Endothelial cell of umbilical vein (primary cell): ENCODE measurements around the gene PAGR1. TPM values are rescaled to one million over a fixed set of nuclear protein-coding genes. Genes with fewer than 3 reads are reported as not detected.
A peak's percentile ranks its signal among the peaks of the same experiment; 100 is the strongest.

Source experiments
- BruUV-seq: library from RNA; stranded (reverse); fragments of 400-500 nt; replicated peaks from 2 replicates; lab custom pipeline; 2021; lab: Mats Ljungman, UMichigan
- CTCF ChIA-PET: fragments of 300-600, 350-600 bp; sonication (Branson Sonifier 250); formaldehyde crosslinking; loops from one replicate; lab custom pipeline; 2021; ENCODE audit warnings: antibody characterized with exemption, inconsistent platforms; lab: Charles Lee
- POLR2A ChIA-PET: fragments of 300-600, 350-600 bp; sonication (Branson Sonifier 250); formaldehyde crosslinking; loops from one replicate; lab custom pipeline; 2021; ENCODE audit warnings: antibody characterized with exemption, inconsistent platforms; lab: Charles Lee
- DNase-seq: peaks from one replicate; pipeline ENCODE4 v3.0.0-alpha.2; 2011; ENCODE audit warnings: low read depth, low spot score
- FAIRE-seq: peaks from 2 replicates; lab custom pipeline; 2011; peaks lifted over from hg19 to GRCh38; lab: Jason Lieb, UNC
- H2AFZ ChIP-seq: 2 replicates; pipeline ENCODE4 v1.6.0; 2012; ENCODE audit warnings: low read depth, low read length, control low read depth, inconsistent platforms
- H3K27ac ChIP-seq: 2 replicates; pipeline ENCODE4 v1.5.1; 2011; ENCODE audit warnings: low read depth, mild to moderate bottlenecking, control low read depth, low read length, moderate library complexity; ENCODE audit not compliant: insufficient read depth
- H3K27me3 ChIP-seq, 2 experiments: 2 replicates each; pipeline versions ENCODE4 v1.6.0 to v1.6.1; 2011; ENCODE audit warnings: low read length in 2 of 2, mixed read lengths in 1 of 2; ENCODE audit not compliant: control insufficient read depth in 2 of 2, insufficient read depth in 2 of 2
- H3K36me3 ChIP-seq, 2 experiments: 2 replicates in 1 of 2; 3 replicates in 1 of 2; pipeline ENCODE4 v1.5.1; 2011; ENCODE audit warnings: low read length in 2 of 2, mild to moderate bottlenecking in 1 of 2, moderate library complexity in 1 of 2; ENCODE audit not compliant: control insufficient read depth in 2 of 2, insufficient read depth in 2 of 2; ENCODE audit errors: extremely low read depth in 1 of 2
- H3K4me1 ChIP-seq: 3 replicates; pipeline ENCODE4 v1.5.1; 2011; ENCODE audit warnings: mild to moderate bottlenecking, low read length; ENCODE audit not compliant: control insufficient read depth, insufficient read depth; ENCODE audit errors: extremely low read depth
- H3K4me2 ChIP-seq: 2 replicates; pipeline ENCODE4 v1.6.1; 2011; ENCODE audit warnings: low read length, control low read depth, mixed read lengths; ENCODE audit not compliant: insufficient read depth
- H3K4me3 ChIP-seq, 3 experiments: fragments of 200-600 bp in 1 of 3; sonication (generic), shearing (Covaris generic) in 1 of 3; replicated peaks in 1 of 3; 2 replicates each; pipeline ENCODE4 v1.5.1; 2011 to 2016; ENCODE audit warnings: control low read depth in 3 of 3, low read length in 3 of 3, mild to moderate bottlenecking in 2 of 3, inconsistent platforms in 1 of 3, low read depth in 1 of 3, moderate library complexity in 1 of 3; ENCODE audit not compliant: insufficient read depth in 1 of 3
- H3K79me2 ChIP-seq: 2 replicates; pipeline ENCODE4 v1.6.0; 2012; ENCODE audit warnings: low read length, inconsistent platforms; ENCODE audit not compliant: control insufficient read depth, insufficient read depth
- H3K9ac ChIP-seq: replicated peaks from 2 replicates; pipeline ENCODE3; 2011; ENCODE audit warnings: low read length, control low read depth; ENCODE audit not compliant: insufficient read depth; ENCODE audit errors: extremely low read depth
- H3K9me1 ChIP-seq: replicated peaks from 3 replicates; pipeline ENCODE4 v1.6.0; 2011; ENCODE audit warnings: mild to moderate bottlenecking, low read length; ENCODE audit not compliant: control insufficient read depth, insufficient read depth; ENCODE audit errors: extremely low read depth
- H3K9me3 ChIP-seq: replicated peaks from 2 replicates; pipeline ENCODE4 v1.5.1; 2012; ENCODE audit warnings: low read length, inconsistent platforms; ENCODE audit not compliant: control insufficient read depth, insufficient read depth
- H4K20me1 ChIP-seq: replicated peaks from 2 replicates; pipeline ENCODE3; 2011; ENCODE audit warnings: mild to moderate bottlenecking, low read length; ENCODE audit not compliant: control insufficient read depth, insufficient read depth; ENCODE audit errors: extremely low read depth
- EZH2 ChIP-seq: IDR thresholded peaks from 2 replicates; pipeline ENCODE4 v1.6.1; 2012; ENCODE audit warnings: borderline replicate concordance, low read depth, mild to moderate bottlenecking, moderate library complexity, low read length, inconsistent platforms; ENCODE audit not compliant: severe bottlenecking
- FOS ChIP-seq: IDR thresholded peaks from 2 replicates; pipeline ENCODE4 v1.6.1; 2011; ENCODE audit warnings: mild to moderate bottlenecking, low read length, moderate library complexity, borderline replicate concordance; ENCODE audit not compliant: insufficient read depth
- GATA2 ChIP-seq: IDR thresholded peaks from 2 replicates; pipeline ENCODE4 v1.7.0; 2011; ENCODE audit warnings: low read depth, mild to moderate bottlenecking, moderate library complexity, mixed read lengths, low read length; ENCODE audit not compliant: insufficient read length, insufficient read depth
- JUN ChIP-seq: IDR thresholded peaks from 2 replicates; pipeline ENCODE4 v1.6.1; 2011; ENCODE audit warnings: borderline replicate concordance, low read depth; ENCODE audit not compliant: insufficient read length, insufficient read depth
- MYC ChIP-seq: IDR thresholded peaks from one replicate; pipeline ENCODE4 v1.6.1; 2011; ENCODE audit warnings: mild to moderate bottlenecking, low read depth, low read length
- POLR2A ChIP-seq: IDR thresholded peaks from 2 replicates; pipeline ENCODE4 v1.6.1; 2012; ENCODE audit warnings: low read depth, mild to moderate bottlenecking, control low read depth, low read length
- POLR2AphosphoS5 ChIP-seq: IDR thresholded peaks from 2 replicates; pipeline ENCODE4 v1.6.1; 2012; ENCODE audit warnings: low read depth, mild to moderate bottlenecking, control low read depth, low read length, moderate library complexity; ENCODE audit not compliant: insufficient read depth
- dilution Hi-C: fragments of 300-500 bp; cut with MboI; formaldehyde crosslinking; loops from one replicate; pipeline ENCODE4 v1.15.0; 2019; ENCODE audit warnings: low sequenced_read_pairs; ENCODE audit not compliant: extremely low pct_ligation_motif_present
- intact Hi-C: fragments of 100-400 bp; cut with micrococcal nuclease; formaldehyde crosslinking; loops from one replicate; pipeline ENCODE4 v1.10.0; 2022
- polyA plus RNA-seq, 4 experiments: library from polyadenylated mRNA; depleted of rRNA in 3 of 4; stranded (reverse) in 3 of 4; unstranded in 1 of 4; fragments of >200 nt; gene quantifications; 2 replicates each; pipeline versions ENCODE4 v1.2.1 to v1.2.3, GENCODE V29; 2011 to 2012; ENCODE audit warnings: missing spikeins in 1 of 4
- total RNA-seq: library from RNA; stranded (reverse); gene quantifications from 2 replicates; pipeline ENCODE4 v1.2.3, GENCODE V29; 2021
- TF ChIP-seq, protein P1 (sequence below): IDR thresholded peaks from 2 replicates; pipeline ENCODE4 v1.6.1; 2011; ENCODE audit not compliant: insufficient read depth, insufficient read length
- TF ChIP-seq, protein P2 (sequence below), 2 donors: IDR thresholded peaks; 1 replicate in 1 of 2; 2 replicates in 1 of 2; pipeline ENCODE4 v1.5.1; 2011; ENCODE audit warnings: low read length in 2 of 2, mild to moderate bottlenecking in 2 of 2, moderate library complexity in 2 of 2, control low read depth in 1 of 2, inconsistent platforms in 1 of 2, low read depth in 1 of 2; ENCODE audit not compliant: insufficient read depth in 1 of 2; ENCODE audit errors: extremely low read depth in 1 of 2

PAGR1 gene
- total and polyA plus RNA-seq, 2 donors (not counting 3 experiments of a cell fraction or from before 2014, with no cell fraction given) = 15.9 to 26.3 TPM

DNA sequence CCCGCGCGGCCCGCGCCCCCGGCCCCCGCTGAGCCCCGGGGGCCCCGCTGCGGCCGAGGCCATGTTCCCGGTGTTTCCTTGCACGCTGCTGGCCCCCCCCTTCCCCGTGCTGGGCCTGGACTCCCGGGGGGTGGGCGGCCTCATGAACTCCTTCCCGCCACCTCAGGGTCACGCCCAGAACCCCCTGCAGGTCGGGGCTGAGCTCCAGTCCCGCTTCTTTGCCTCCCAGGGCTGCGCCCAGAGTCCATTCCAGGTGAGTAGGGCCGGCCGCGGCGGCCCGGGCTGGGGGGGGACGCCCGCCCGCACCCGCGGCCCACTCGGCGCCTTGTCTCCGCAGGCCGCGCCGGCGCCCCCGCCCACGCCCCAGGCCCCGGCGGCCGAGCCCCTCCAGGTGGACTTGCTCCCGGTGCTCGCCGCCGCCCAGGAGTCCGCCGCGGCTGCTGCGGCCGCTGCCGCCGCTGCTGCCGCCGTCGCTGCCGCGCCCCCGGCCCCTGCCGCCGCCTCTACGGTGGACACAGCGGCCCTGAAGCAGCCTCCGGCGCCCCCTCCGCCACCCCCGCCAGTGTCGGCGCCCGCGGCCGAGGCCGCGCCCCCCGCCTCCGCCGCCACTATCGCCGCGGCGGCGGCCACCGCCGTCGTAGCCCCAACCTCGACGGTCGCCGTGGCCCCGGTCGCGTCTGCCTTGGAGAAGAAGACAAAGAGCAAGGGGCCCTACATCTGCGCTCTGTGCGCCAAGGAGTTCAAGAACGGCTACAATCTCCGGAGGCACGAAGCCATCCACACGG, 9.1 kb upstream of the PAGR1 start:
- H3K4me1 ChIP-seq = peaks cover 41% of the 10 kb centered on the region

DNA sequence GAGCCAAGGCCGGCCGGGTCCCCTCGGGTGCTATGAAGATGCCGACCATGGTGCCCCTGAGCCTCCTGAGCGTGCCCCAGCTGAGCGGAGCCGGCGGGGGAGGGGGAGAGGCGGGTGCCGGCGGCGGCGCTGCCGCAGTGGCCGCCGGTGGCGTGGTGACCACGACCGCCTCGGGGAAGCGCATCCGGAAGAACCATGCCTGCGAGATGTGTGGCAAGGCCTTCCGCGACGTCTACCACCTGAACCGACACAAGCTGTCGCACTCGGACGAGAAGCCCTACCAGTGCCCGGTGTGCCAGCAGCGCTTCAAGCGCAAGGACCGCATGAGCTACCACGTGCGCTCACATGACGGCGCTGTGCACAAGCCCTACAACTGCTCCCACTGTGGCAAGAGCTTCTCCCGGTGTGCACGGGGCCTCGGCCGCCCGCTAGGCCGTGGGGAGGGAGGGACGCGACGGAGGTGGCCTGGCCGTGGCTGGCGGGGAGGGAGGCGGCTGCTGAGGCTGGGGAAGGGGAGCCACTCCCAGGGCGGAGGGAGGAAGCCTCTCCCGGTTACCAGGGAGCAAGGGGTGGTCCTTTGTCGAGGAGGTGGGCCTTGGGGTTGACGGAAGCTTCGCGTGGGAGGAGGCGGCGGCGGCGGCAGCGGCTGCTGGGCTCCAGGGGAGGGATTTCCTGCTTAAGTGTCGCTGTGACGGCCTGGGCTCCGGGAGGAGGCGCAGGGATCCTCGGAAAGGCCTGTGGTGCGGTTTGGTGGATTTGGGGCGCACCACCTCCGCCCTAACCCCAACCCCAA, 8.3 kb upstream of the PAGR1 start:
- TSS peak; percentile 47 for BruUV-seq
- dilution Hi-C loops = loop anchor here (10.0 kb wide), 1 partner anchor 187 kb away; the partner anchor contains the start of genes HIRIP3 and INO80E
- peak; percentile 84 for FAIRE-seq
- intact Hi-C loops = loop anchor here (1.0 to 5.0 kb wide), 4 partner anchors 41 to 214 kb away; partner anchors contain the start of gene TAOK2
- Histone ChIP-seq H3K4me1 (peaks cover 45% of the 10 kb centered on the region), H3K9ac (peak overlapping the region; percentile 44), H3K27ac (peak overlapping the region; percentile 23), H4K20me1 (no peaks in the 10 kb centered on the region), H3K27me3 (no peaks in the 10 kb centered on the region), H3K9me1 (no peaks in the 10 kb centered on the region), H3K36me3 (peaks cover 6 to 14% of the 10 kb centered on the region in 2 experiments), H3K4me2 (peak overlapping the region; percentile 71), H2AFZ (no peak overlapping the region), H3K9me3 (no peaks in the 10 kb centered on the region), H3K79me2 (peaks cover 29% of the 10 kb centered on the region), H3K4me3 (peak overlapping the region; percentile 17 to 72 (median 62))
- DNase-seq = peak; percentile 92
- no peak for TF ChIP-seq EZH2
- TF ChIP-seq, protein P1, sequence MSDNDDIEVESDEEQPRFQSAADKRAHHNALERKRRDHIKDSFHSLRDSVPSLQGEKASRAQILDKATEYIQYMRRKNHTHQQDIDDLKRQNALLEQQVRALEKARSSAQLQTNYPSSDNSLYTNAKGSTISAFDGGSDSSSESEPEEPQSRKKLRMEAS = peak; percentile 99
- TF ChIP-seq GATA2 = no peak
- peak; percentile 87 for TF ChIP-seq POLR2A
- TF ChIP-seq FOS = no peak
- no peak for TF ChIP-seq MYC
- peak; percentile 77 for TF ChIP-seq POLR2AphosphoS5
- TF ChIP-seq, protein P2, sequence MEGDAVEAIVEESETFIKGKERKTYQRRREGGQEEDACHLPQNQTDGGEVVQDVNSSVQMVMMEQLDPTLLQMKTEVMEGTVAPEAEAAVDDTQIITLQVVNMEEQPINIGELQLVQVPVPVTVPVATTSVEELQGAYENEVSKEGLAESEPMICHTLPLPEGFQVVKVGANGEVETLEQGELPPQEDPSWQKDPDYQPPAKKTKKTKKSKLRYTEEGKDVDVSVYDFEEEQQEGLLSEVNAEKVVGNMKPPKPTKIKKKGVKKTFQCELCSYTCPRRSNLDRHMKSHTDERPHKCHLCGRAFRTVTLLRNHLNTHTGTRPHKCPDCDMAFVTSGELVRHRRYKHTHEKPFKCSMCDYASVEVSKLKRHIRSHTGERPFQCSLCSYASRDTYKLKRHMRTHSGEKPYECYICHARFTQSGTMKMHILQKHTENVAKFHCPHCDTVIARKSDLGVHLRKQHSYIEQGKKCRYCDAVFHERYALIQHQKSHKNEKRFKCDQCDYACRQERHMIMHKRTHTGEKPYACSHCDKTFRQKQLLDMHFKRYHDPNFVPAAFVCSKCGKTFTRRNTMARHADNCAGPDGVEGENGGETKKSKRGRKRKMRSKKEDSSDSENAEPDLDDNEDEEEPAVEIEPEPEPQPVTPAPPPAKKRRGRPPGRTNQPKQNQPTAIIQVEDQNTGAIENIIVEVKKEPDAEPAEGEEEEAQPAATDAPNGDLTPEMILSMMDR (IDR thresholded peaks at IDR 0.05; ENCODE audit: extremely low read depth in 1 of 2, insufficient read depth in 1 of 2, low read depth in 1 of 2, low read length in 2 of 2) = peak; percentile 57 to 79
- TF ChIP-seq JUN = no peak
- ChIA-PET CTCF (interaction anchor here (0.5 to 3.7 kb wide), 32 partner anchors 9 to 346 kb away, joined by 3 to 163 read pairs (median 6); partner anchors contain the start of genes ALDOA, ASPHD1, CDIPT and KCTD13), POLR2A (interaction anchor here (1.0 to 1.5 kb wide), 4 partner anchors 8 to 45 kb away, joined by 3 to 4 read pairs (median 3); partner anchors contain the start of genes KIF22 and PAGR1)

More for the DNA sequence above, 9.1 kb upstream of the PAGR1 start:
- Histone ChIP-seq H3K4me3 (peak overlapping the region; percentile 42 to 72 (median 62)), H3K27me3 (no peaks in the 10 kb centered on the region), H3K9ac (peak overlapping the region; percentile 44), H2AFZ (no peak overlapping the region), H3K27ac (peak overlapping the region; percentile 8), H4K20me1 (no peaks in the 10 kb centered on the region), H3K9me1 (no peaks in the 10 kb centered on the region), H3K79me2 (peaks cover 29% of the 10 kb centered on the region), H3K9me3 (no peaks in the 10 kb centered on the region), H3K4me2 (peak overlapping the region; percentile 71), H3K36me3 (peaks cover 6 to 14% of the 10 kb centered on the region in 2 experiments)
- CTCF ChIA-PET = interaction anchor here (0.8 to 3.7 kb wide), 27 partner anchors 10 to 225 kb away, joined by 3 to 163 read pairs (median 7); partner anchors contain the start of genes ASPHD1, CDIPT, KCTD13 and KIF22
- FAIRE-seq (no peak), DNase-seq (peak; percentile 23)
- TF ChIP-seq, protein P1 = no peak
- peak; percentile 28 for TF ChIP-seq POLR2A
- BruUV-seq = no TSS peak
- intact Hi-C loops = loop anchor here (5.0 kb wide), 2 partner anchors 105 to 165 kb away; partner anchors contain the start of gene TAOK2
- POLR2A ChIA-PET = interaction anchor here (0.6 to 1.5 kb wide), 4 partner anchors 9 to 97 kb away, joined by 3 to 4 read pairs (median 4); partner anchors contain the start of gene PAGR1
- dilution Hi-C loops = loop anchor here (10.0 kb wide), 1 partner anchor 188 kb away; the partner anchor contains the start of genes HIRIP3 and INO80E
